ENCODE measurements around the gene SMURF2. TPM values are rescaled to one million over a fixed set of nuclear protein-coding genes. Genes with fewer than 3 reads are reported as not detected.

SMURF2 gene
- total and polyA plus RNA-seq, 9 of the 15 experiments (the other 6 are each of a cell fraction or from before 2014, with no cell fraction given) = 3.8 to 22.0 (median 14.8) TPM

- TF ChIP-seq FOXA3 (CRISPR knock-in tag; conservative IDR thresholded peaks at IDR 0.05 in 1 of 2, IDR thresholded peaks at IDR 0.05 in 1 of 2) (no peak), YBX1 (IDR thresholded peaks at IDR 0.05) (no peak), KDM4B (IDR thresholded peaks at IDR 0.05; ENCODE audit: borderline replicate concordance in 2 of 2, low read depth in 1 of 2) (no peak), YY1 (IDR thresholded peaks at IDR 0.05; ENCODE audit: borderline replicate concordance in 1 of 3, control insufficient read depth in 1 of 3, extremely low read depth in 1 of 3, insufficient read depth in 3 of 3, insufficient read length in 1 of 3, insufficient replicate concordance in 2 of 3, low read depth in 1 of 3, low read length in 2 of 3) (no peak), ZNF655 (CRISPR knock-in tag; IDR thresholded peaks at IDR 0.05) (no peak), HNRNPK (IDR thresholded peaks at IDR 0.05; ENCODE audit: low read depth, low read length, poor library complexity, severe bottlenecking) (no peak)
These were observed 47.0 kb downstream of the SMURF2 start (continued) for GRCh38 chr17:64615028-64615677.

Measured in K562 (cell line).